NCI-H2171 treated with DMSO at 0.1 percent for 48 hours (cell line): ENCODE results near the gene MINDY1.

Source experiments
- DNase-seq: peaks from one replicate; lab custom pipeline; 2025; lab: John Stamatoyannopoulos, UW

Gene MINDY1

DNA sequence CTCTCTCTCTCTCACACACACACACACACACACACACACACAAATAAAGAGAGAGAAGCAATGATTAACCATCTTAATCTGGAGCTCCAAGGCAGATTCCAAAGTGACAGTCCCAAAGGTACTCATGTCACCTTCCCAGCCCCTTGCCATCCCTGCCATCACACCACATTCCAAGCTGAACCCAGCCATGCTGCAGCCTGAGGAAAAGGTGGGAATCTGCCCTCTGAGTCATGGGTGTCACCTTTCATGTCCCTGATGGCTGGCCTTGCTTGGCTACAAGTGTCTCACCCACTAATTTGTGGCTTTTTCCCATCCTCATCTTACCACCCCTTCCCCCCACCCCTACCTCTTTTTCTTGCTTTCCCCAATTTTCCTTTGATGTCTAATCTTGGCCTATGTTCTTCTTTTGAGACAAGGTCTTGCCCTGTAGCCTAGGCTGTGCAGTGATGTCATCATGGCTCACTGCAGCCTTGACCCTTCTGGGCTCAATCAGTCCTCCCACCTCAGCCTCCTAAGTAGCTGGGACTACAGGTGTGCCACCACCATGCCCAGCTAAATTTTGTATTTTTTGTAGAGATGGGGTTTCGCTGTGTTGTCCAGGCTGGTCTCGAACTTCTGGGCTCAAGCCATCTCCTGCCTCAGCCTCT, 21.4 kb downstream of the MINDY1 start:
- no peak for DNase-seq

DNA sequence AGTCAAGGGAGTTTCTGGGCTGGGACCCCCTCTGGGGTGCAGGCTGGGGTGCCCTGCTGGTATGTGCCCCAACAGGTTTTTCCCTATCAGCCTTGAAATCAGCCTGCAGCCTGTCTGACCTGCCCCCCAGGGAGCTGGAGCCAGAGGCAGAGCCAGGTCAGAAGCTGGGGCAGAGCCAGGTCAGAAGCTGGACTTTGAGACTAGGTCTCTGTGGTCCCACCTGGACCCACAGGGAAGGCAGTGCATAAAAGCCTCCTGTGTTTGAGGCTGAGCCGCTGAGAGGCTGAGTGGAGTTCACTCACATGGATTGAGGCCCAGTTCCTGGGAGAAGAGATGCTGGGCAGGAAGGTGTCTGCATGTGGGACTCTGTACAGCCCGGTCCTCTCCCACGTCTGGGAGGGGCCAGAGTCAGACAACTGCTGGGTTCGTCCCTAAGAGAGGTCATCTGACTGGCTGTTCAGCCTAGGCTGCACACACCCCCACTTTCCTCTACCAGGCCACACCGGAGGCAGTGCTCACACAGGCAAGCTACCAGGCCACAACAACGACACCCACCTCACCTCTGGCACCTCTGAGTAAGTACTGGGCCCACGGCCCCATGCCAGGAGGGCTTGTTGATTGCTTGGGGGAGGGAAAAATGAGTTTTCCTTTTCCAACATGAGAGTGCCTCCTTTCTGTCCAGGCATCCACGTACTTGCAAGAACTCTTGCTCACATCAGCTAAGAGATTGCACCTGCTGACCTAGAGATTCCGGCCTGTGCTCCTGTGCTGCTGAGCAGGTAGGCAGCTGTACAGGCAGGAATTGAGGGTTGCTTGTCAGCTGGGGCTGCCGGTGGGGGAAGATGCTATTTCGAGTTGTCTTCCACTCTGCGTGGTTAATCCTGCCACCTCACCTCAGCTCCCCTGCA, 24.6 kb downstream of the MINDY1 start, which contains the start of gene ANXA9:
TSS of gene ANXA9 (plus strand) at position 488 of the 908 bp plus-strand sequence. CDS start 814 bp downstream, outside the sequence.
- no peak for DNase-seq

DNA sequence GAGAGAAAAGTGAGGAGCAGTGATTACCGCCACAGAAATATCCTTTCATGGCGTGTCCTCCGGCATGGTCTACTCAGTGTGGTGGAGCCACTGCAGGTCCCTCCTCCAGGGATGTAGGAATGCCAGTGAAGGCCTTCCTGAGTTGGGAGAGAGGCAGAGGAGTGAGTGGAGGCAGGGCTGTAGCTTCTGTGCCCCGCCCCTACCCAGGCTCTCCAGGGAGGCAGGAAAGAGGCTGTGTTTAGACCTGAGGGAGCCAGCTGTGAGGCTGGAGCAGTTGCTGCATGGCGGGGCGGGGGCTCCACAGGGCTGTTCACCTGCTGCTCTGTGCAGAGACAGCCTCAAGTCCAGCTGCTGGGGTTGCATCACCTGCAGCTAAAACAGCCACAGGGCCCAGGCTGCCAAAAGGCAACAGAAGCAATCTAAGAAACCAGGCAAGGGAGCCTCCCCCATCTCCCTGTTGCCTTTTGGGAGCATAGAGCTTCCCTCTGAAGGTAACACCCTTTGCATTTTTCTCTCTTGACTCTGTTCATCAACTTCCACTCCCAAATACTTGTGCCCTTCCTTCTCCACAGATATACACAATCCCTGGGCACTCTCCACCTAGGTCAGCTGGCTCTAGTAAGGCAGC, 25.4 kb downstream of the MINDY1 start:
- peak; percentile 97 for DNase-seq

DNA sequence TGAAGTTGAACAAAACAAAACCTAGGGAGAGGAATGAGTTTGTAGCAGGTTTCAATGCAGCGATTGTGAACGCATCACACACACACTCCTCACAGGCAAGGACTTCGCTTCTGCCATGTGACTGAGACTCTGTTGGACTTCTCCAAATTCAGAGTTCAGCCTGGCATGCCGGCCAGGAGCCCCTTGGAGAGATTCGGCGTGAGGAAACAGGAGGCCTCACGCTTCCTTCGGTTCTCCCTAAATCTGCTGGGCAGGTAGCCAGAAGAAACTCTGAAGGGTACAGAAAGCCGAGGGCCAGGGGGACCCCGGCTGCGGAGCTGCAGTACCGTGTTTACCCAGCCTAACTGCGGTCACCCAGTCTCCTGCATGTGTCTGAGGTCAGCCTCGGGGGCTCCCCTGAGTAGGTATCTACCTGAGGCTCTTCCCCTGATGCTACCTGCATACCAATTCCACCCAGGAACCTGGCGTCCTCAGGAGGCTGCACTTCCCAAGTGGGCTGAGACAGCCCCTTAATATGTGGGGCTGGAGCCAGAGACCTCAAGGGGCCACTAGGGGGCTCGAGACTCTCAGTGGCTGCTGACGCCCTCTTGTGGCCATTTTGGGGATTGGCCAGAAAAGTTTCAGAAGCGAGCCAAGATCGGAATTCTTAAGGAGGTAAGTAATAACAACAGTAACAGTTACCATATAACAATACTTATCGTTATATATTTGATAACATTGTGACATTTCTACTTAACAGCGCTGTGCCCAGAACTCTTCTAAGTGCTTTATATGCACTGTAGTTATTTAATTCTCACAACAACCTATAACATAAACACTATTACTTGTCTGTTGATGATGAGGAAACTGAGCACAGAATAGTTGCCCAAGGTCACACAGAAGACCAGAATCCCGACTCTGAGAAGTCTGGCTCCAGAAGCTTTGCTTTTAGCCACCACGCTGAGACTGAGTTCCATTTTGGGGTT, 27.3 kb downstream of the MINDY1 start:
- peak; percentile 87 for DNase-seq

DNA sequence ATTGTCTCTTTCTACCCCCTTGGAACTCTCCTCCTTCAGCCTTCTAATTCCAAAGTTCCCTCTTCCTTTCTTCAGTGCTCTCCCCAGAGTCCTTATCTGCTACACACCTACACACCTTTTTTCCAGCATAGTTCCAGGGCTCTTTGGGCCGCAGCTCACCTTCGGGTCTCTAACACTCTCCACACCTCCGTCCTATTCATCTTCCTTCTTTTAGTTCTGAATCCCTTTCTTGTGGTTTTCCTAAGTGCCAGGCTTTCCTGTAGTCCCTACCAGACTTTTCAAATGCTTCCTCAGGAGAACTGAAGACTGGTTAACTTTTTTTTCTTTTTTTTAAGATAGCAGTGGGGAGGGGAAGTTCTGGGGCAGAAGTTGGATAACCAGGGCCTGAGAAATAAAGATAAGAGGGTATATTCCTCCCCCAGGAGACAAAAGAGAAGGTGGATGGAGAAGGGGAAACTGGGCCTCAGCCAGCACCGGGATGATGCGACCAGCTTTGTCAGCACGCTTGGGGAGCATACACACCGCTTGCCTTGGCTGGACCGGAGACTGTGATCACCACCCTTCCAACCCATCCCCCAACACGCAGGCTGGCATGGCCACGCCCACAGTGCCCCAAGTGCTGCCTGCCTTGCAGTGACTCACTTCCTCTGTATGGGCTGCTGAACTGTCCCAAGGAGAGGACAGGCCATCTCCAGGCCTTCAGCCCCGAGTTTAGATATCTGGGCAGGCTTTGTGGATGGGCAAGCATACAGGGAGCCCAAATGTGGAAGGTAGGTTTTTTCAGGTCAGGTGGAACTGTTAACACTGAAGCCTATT, 29.6 kb downstream of the MINDY1 start:
- no peak for DNase-seq

DNA sequence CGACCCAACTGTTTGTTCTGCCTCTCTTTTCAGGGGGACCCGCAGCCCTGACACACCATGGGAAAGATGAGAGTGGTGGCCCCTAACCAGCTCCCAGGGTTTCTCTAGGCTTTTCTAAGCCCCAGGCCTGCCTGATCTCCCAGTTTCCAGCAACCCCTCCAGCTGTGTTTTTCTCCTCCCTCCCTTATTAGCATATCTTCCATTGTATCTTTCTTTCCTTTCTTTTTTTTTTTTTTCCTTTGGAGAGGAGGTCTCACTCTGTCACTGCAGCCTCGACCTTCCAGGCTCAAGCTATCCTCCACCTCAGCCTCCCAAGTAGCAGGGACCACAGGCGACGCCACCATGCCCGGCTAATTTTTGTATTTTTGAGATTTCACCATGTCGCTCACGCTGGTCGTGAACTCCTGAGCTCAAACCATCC, 30.3 kb downstream of the MINDY1 start:
- DNase-seq: no peak

DNA sequence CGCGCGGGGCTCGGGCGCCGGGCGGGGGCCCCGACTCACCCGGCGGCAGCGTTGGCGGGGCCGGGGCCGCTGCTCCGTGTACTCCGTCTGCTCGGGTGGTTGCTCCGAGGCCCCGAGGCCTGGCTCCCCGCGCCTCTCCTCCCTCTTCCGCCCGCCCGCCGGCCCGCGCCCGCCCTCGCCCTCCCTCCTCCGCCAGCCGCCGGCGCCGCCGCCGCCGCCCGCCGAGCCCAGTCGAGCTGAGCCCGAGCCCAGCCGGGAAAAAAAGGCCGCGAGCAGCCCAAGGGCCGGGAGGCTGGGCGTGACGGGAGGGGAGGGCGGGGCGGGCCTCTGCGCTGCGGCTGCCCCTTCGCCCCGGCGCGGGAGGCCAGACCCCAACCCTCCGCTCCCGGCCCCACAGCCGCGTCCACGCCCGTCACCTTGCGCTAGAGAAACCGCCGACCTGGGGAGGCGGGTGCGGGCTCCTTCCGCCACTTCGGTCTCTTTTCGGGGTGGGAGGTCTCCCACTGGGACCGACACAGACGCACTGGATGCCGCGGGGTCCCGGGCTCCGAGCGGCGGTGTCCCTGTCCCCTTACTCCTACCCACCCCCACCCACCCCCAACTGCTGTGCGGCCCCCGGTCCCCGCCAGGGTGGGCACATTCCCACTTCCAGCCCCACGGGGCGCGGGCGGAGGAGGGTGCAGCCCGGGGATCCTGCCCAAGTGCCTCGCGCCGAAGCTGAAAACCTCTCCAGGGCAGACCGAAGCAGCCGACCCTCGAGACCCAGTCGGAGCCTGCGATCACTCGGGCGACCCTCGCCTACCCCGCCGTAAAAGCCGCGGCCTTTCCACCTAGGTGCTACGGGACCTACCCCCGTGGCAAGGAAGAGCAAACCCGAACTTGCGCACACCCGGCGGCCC, 31.9 kb downstream of the MINDY1 start, which contains the start of gene CERS2:
TSS of gene CERS2 (minus strand) at position 256 of the 899 bp plus-strand sequence. CDS start 5,745 bp downstream, outside the sequence.
- DNase-seq: peak; percentile 48

DNA sequence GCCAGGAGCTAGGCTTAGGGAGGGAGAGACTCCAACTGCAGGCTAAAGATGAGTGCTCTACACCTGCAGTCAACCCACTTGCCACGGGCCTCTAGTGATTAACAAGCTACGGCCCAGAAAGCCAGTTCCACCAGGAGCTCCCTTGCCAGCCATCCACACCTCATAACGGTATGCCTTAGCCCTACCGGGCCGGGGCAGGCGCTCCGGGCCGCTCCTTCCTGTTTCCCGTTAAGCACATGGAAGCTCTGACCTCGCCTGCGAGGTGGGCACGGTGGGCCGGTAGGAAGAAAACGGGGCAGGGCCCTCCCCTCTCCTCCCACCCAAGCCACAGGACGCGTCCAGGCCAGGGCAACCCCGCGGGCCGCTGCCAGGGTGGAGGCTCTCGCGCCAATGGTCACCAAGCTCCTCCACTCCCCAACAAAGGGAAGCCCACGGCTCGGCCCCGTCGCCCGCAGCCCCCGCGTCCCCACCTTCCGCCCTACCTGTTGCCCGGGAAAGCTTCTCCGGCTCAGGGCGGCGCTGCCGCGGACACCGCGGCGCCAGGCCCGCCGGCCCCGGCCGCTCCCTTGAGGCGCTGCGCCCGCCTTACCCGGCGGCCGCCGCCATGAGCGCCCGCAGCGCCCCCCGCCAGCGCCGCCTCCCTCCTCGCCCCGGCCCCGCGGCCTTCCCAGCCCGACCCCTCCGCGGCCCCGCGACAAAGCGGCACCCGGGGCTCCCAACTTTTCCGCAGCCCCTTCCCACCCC, 32.7 kb downstream of the MINDY1 start:
- peak; percentile 13 for DNase-seq

DNA sequence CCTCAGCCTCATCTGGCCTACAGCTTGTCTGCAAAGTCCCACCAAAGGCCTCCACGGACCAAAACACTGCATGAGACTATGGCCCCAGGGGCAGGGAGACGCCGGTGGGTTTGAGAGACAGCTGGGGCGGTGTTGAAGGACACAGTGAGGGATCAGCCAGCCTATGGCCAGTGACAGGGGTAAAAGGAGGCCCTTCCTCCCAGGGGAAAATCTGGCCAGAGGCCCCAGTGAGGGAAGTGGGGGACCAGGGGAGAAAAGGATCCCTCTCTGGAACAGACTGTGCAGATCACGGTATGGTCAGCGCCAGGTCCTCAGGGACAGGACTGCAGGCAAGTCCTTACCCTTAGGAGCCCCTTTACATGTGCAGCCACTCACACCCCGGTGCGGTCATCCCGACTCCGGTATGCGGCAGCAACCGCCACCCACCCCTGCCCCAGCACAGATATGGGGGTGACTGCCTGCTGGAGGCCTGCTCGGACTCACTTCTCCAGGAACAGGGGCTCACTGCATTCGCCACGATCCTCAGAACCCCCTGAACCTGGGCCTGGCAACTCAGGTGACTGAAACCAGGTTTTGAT, 33.4 kb downstream of the MINDY1 start:
- DNase-seq: no peak

DNA sequence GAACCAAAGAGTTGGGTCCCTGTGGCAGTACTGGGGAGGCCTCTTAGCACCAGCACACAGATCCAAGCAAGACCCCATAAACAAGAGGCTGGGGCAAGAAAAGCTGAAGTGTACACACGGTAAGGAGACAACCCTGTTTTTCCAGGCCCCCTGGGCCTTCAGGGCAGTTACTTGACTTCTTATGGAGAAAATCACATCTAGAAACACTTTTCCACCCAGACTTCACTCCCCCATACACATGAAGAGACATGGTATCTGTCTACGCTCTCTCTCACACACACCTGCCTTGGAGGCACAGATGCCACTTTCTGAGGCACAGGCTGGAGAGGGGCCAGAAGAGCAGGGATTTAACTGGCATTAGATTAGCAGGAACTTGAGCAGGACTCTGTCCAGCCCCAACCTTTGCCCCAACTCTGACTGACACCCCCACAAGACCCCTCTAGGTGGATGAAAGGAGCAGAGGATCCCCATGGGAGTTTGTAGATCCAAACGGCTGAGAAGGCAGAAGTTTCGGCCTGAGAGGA, 34.2 kb downstream of the MINDY1 start:
- no peak for DNase-seq

DNA sequence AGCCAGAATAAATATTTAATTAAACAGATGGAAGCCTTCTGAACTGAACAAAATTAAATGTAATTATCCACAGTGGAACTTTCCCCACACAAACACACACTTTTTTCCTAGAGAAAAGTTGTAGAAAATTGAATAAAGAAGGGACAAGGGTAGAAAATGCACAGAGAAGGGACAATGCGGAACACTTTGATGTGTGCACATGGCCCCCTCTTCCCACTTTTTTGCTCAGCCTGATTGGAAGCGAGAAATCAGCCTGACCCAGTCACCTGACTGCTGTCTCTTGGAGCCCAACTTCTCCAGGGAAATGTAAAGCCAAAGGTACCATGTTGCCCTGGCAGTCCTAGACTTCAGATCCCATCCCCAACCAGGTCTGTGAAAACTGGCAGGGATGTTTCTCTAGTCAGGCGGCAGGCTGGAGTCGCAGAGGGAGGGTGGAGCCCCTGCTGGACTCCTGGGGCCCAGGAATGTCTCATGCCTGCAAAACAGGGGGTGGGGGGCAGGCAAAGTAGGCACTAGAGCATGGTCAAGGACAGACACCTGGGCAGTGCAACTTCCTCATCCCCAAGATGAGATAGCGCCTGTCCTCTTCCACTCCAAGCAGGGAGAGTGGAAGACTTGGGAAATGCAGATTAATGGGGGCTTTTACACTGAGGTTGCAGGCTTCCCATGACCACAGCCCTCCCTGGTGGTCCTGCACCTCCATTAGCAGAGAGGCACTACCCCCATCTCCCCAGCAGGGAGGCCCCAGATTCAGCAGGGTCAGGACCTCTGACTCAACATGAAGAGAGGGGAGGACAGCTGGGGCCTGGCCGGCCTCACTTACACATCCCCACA, 34.9 kb downstream of the MINDY1 start:
- DNase-seq: no peak

DNA sequence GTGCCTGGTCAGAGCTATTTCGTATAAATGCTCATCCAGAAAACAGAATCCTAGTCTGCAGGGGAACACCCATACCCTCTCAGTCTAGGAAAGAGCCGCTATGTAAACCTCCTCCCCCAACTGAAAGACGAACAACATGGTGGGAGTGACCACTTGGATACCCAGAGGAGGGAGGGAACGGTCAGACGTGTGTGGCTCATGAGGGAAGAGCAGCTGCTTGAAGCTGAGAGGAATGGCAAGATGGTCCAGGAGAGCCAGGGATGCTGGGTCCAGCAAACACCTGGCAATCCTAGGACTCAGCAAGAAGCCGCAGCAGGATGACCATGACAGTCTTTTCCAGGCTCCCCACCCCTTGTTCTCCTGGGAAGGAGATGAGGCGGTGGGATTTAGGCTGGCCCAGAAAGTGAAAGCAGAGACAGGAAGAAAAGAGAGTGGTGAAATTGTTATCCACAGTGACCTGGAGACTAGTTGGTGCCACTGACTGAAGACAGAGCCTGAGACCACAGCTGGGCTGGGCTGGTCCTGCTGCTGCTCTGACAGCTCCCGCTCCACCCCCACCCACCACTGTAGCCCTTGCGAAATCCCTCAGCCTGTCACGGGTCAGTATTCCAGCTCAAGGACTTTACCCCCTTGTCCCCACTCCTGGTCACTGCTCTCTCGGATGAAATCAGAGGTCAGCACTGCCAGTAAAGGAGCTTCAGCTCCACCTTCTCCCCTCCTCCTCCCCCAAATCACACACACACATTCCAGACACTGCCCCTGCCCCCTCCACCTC, 35.7 kb downstream of the MINDY1 start:
- DNase-seq: no peak

DNA sequence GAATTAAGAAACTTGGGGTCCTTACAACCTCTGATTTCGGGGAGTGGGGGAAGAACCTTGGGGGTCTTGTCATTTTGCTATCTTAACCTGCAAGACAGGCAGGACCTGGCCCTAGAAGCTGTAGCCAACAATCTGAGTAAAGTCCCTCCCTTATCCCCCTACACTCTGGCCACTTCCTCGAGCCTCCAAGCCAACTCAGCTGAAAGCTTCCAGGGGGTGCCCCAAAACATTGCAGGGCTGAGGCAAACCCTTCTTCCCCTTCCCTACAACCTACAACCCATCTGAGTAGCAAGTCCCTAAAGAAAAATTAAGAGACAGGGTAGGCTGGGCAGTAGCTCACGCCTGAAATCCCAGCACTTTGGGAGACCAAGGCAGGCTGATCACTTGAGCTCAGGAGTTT, 37.1 kb downstream of the MINDY1 start:
- DNase-seq: no peak

DNA sequence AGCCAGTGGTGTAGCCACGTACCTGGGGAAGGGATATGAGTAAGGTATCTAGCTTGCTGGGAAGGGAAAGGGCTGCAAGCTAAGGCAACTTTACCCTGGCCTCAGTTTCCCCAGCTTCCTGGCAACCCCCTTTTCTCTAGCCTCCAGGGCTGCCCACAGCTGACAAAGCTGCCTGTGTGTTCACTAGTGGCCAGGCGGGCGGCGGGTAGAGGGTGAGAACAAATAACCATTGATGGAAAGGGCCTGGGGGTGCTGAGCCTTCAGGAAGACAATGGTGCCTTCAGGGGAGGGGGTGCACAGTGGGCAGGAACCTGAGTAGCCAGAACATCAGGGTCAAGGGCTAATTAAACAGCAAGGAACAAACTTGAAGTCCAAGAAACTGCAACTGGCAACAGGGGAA, 38.2 kb downstream of the MINDY1 start:
- DNase-seq: no peak

DNA sequence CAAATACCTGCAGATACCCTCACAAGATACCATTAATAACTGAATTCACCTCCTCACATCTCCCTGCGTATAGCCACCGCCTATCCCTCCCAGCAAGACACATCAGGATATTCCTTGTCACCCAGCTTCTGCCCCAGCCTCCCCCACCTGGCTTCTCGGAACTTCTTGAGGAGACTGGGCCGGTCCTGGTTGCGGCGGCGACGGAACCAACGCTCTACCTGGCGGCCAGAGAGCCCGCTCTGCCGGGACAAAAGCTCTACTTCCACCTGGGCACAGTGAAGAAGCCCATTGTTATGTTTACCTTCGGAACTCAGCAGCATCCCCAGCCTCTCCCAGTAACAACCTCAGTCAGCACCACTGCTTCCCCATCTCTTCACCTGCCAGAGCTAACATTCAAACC, 38.8 kb downstream of the MINDY1 start:
- DNase-seq: no peak

DNA sequence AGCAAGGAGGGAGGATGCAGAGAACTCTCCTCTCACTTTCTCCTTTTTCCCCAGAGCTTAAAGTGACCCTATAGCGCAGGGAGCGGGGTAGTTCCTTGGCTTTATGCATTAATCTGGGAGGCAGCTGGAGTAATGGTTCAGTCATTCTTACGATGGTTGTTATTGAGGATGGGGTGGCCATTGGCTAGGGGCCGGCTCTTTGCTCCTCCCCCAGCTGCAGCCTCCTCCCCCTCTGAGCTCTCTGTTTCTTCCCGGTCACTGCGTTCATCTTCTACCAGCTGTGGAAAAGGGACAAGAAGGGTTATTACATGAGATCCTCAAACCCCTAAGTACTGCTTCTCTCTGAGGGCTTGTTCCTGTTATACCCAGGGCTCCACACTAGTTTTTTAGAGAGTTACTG, 40.7 kb downstream of the MINDY1 start:
- no peak for DNase-seq
